GM12891 (cell line): ENCODE data around the gene ASF1B.

Source experiments
- POLR2A ChIP-seq: IDR thresholded peaks from 2 replicates; pipeline ENCODE4 v1.6.1; 2011; ENCODE audit warnings: low read depth, low read length, control low read depth
- POLR2AphosphoS5 ChIP-seq: IDR thresholded peaks from 2 replicates; pipeline ENCODE4 v1.6.1; 2011; ENCODE audit warnings: low read depth, low read length, control low read depth
- POU2F2 ChIP-seq: IDR thresholded peaks from 2 replicates; pipeline ENCODE4 v1.6.1; 2011; ENCODE audit warnings: low read depth, mild to moderate bottlenecking, control low read depth, low read length, moderate library complexity
- SPI1 ChIP-seq: IDR thresholded peaks from 2 replicates; pipeline ENCODE4 v1.6.1; 2011; ENCODE audit warnings: low read depth, low read length, control low read depth
- TAF1 ChIP-seq: IDR thresholded peaks from 2 replicates; pipeline ENCODE4 v1.6.1; 2011; ENCODE audit warnings: low read depth, low read length, control low read depth

DNA sequence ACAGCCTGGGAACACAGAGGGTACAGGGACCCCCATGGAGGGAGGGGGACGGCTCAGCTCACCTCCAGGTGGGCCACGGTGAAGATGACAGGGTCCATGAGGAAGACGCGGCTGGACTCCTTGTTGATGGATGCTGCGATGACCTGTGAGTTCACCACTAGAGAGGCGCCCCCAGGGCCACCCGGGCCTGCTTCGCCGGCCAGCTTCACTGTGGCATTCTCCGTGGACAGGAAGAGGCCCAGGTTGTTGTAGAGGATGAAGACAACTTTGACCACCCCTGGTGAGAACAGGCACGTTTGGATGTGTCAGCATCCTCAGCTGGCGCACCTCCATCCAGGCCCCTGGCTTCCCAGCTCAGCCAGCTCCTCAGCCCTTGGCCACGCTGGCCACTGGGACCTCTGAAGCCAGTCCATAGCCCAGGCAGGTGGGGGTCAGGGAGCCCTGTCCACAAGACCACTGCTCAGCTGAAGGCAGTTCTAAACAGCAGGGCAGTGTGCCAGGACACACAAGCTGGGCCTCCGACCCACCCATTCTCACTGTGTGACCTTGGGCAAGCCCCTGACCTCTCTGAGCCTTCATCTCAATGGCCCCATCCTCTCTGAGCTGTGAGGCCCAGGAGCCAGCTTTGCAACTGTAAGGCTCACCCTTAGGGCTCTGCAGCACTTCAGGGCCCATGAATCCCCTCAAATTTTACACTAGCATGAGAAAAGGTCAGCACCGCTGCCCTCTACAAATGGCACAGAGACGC lies 22.1 kb upstream of the ASF1B start:
- TF ChIP-seq POLR2A (no peak), POLR2AphosphoS5 (no peak), TAF1 (no peak), SPI1 (no peak), POU2F2 (no peak)
